Endothelial cell (in vitro differentiated cells): Measurements from ENCODE around the gene DYNC1LI2. TPM values are rescaled to one million over a fixed set of nuclear protein-coding genes. Genes with fewer than 3 reads are reported as not detected.

Source experiments
- DNase-seq: peaks from one replicate; pipeline ENCODE4 v3.0.0; 2021; ENCODE audit warnings: low spot score
- H3K27ac Mint-ChIP-seq: one replicate; pipeline ENCODE4 v1.8.0; 2021; ENCODE audit warnings: mixed read lengths, inconsistent platforms; ENCODE audit not compliant: unreplicated experiment
- H3K27me3 Mint-ChIP-seq: one replicate; pipeline ENCODE4 v1.8.0; 2021; ENCODE audit warnings: mild to moderate bottlenecking, moderate library complexity, mixed read lengths, inconsistent platforms; ENCODE audit not compliant: unreplicated experiment
- H3K36me3 Mint-ChIP-seq: one replicate; pipeline ENCODE4 v1.8.0; 2021; ENCODE audit warnings: mild to moderate bottlenecking, low read depth, mixed read lengths, inconsistent platforms; ENCODE audit not compliant: unreplicated experiment
- H3K4me1 Mint-ChIP-seq: one replicate; pipeline ENCODE4 v1.8.0; 2021; ENCODE audit warnings: mild to moderate bottlenecking, mixed read lengths, inconsistent platforms; ENCODE audit not compliant: unreplicated experiment
- H3K4me3 Mint-ChIP-seq: one replicate; pipeline ENCODE4 v1.8.0; 2021; ENCODE audit warnings: mild to moderate bottlenecking, mixed read lengths, inconsistent platforms; ENCODE audit not compliant: unreplicated experiment
- H3K9me3 Mint-ChIP-seq: one replicate; pipeline ENCODE4 v1.8.0; 2021; ENCODE audit warnings: mixed read lengths, inconsistent platforms; ENCODE audit not compliant: unreplicated experiment
- total RNA-seq: library from RNA; stranded (reverse); fragmentation: NEBNext Ultra II Directional; extraction: Animal tissue kit (Norgen Biotek cat#: 25700); gene quantifications from one replicate; pipeline ENCODE4 v1.2.1, GENCODE V29; 2021; ENCODE audit not compliant: unreplicated experiment
- TF ChIP-seq, protein P1 (sequence below): fragments of 200-600 bp; sonication (generic); IDR thresholded peaks from one replicate; pipeline ENCODE4 v1.5.0; 2021; ENCODE audit warnings: antibody characterized with exemption; ENCODE audit not compliant: unreplicated experiment

The DYNC1LI2 gene
- total RNA-seq, 1 donor from 2014 or later: 138 TPM

DNA sequence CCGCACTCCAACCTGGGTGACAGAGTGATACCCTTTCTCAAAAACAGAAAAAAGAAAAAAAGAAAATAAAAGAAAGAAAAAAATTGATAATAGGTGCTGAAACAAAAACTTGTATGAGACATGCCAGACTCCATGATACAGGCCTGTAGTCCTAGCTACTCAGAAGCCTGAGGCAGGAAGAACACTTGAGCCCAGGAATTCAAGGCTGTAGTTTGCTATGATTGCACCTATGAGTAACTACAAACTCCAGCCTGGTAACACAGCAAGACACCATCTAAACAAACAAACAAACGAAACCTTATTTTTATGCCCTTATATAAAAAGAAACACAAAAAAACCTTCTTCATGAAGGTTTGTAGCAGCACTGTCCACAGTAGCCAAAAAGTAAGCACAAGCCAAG, 49.9 kb downstream of the DYNC1LI2 start:
- DNase-seq: no peak
- peaks cover 5% of the 10 kb centered on the region for H3K27me3 Mint-ChIP-seq
- no peaks in the 10 kb centered on the region for H3K9me3 Mint-ChIP-seq
- TF ChIP-seq, protein P1, sequence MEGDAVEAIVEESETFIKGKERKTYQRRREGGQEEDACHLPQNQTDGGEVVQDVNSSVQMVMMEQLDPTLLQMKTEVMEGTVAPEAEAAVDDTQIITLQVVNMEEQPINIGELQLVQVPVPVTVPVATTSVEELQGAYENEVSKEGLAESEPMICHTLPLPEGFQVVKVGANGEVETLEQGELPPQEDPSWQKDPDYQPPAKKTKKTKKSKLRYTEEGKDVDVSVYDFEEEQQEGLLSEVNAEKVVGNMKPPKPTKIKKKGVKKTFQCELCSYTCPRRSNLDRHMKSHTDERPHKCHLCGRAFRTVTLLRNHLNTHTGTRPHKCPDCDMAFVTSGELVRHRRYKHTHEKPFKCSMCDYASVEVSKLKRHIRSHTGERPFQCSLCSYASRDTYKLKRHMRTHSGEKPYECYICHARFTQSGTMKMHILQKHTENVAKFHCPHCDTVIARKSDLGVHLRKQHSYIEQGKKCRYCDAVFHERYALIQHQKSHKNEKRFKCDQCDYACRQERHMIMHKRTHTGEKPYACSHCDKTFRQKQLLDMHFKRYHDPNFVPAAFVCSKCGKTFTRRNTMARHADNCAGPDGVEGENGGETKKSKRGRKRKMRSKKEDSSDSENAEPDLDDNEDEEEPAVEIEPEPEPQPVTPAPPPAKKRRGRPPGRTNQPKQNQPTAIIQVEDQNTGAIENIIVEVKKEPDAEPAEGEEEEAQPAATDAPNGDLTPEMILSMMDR: no peak
- no peak overlapping the region for H3K27ac Mint-ChIP-seq
- H3K4me1 Mint-ChIP-seq: no peaks in the 10 kb centered on the region
- H3K4me3 Mint-ChIP-seq: no peak overlapping the region
- no peaks in the 10 kb centered on the region for H3K36me3 Mint-ChIP-seq

DNA sequence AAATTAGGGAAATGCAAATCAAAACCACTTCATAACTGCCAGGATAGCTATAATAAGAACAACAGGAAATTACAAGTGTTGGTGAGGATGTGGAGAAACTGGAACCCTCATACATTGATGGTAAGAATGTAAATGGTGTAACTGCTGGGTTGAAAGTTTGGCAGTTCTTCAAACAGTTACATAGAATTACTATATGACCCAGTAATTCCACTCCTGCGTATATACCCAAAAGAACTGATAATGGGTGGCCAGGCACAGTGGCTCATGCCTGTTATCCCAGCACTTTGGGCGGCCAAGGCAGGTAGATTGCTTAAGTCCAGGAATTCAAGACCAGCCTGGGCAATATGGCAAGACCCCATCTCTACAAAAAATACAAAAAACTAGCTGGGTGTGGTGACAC, 50.4 kb downstream of the DYNC1LI2 start:
- TF ChIP-seq, protein P1: no peak
- H3K4me3 Mint-ChIP-seq: no peak overlapping the region
- H3K27ac Mint-ChIP-seq: no peak overlapping the region
- H3K36me3 Mint-ChIP-seq: no peaks in the 10 kb centered on the region
- H3K27me3 Mint-ChIP-seq: peaks cover 5% of the 10 kb centered on the region
- no peaks in the 10 kb centered on the region for H3K9me3 Mint-ChIP-seq
- no peaks in the 10 kb centered on the region for H3K4me1 Mint-ChIP-seq
- DNase-seq: no peak

DNA sequence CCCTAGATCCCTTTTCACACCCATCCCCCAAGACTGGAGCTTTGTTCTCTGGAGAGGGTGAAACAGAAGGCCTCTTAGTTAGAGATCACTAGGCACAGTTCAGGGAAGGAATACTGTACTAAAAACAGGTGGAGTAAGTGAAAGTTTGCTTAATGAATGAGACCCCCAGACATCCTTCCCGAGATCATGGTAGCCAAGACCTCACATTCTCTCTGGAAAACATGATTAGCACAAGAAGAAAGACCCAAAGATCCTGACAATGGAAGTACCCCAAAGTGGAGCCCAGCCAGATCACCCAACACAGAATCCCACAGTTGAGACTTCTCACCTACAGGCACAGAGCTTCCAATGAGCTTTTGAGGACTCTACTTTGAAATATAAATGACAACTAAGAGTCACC, 51.5 kb downstream of the DYNC1LI2 start:
- H3K4me1 Mint-ChIP-seq: peaks cover 5% of the 10 kb centered on the region
- no peak overlapping the region for H3K4me3 Mint-ChIP-seq
- TF ChIP-seq, protein P1: no peak
- DNase-seq: no peak
- H3K9me3 Mint-ChIP-seq: no peaks in the 10 kb centered on the region
- no peaks in the 10 kb centered on the region for H3K36me3 Mint-ChIP-seq
- peaks cover 7% of the 10 kb centered on the region for H3K27me3 Mint-ChIP-seq
- no peak overlapping the region for H3K27ac Mint-ChIP-seq

- H3K9me3 Mint-ChIP-seq: no peaks in the 10 kb centered on the region
- peaks cover 5% of the 10 kb centered on the region for H3K4me1 Mint-ChIP-seq
- no peak for DNase-seq
- H3K27me3 Mint-ChIP-seq: peaks cover 6% of the 10 kb centered on the region
- H3K36me3 Mint-ChIP-seq: no peaks in the 10 kb centered on the region
- TF ChIP-seq, protein P1: no peak
- H3K27ac Mint-ChIP-seq: no peak overlapping the region
- H3K4me3 Mint-ChIP-seq: no peak overlapping the region
Measured at GRCh38 chr16:66698046-66698445, 53.4 kb downstream of the DYNC1LI2 start.

- Mint-ChIP-seq H3K9me3 (no peaks in the 10 kb centered on the region), H3K4me1 (peaks cover 5% of the 10 kb centered on the region), H3K27ac (no peak within 1 kb of the TSS), H3K36me3 (no peaks in the 10 kb centered on the region), H3K27me3 (peaks cover 5% of the 10 kb centered on the region), H3K4me3 (peak within 1 kb of the TSS; percentile 90)
- TF ChIP-seq, protein P1: no peak
- DNase-seq: peak; percentile 88
Measured at GRCh38 chr16:66696669-66697630, 54.5 kb downstream of the DYNC1LI2 start, which contains the start of gene CMTM4. Gene CMTM4, minus strand, starts transcription at chr16:66696743. Its CDS starts 218 bp downstream, at chr16:66696525.
